SK-N-SH (cell line): ENCODE results near the gene SPOUT1. TPM values are rescaled to one million over a fixed set of nuclear protein-coding genes. Genes with fewer than 3 reads are reported as not detected.

ENCODE experiments used
- CTCF ChIA-PET: fragments of 300-600, 350-600 bp; formaldehyde crosslinking; extraction: SDS; loops from one replicate; lab custom pipeline; 2021; lab: Yijun Ruan, JAX
- POLR2A ChIA-PET: fragments of 350-600 bp; sonication (Branson Sonifier 250); formaldehyde crosslinking; extraction: SDS; loops from one replicate; lab custom pipeline; 2020; ENCODE audit warnings: antibody characterized with exemption, inconsistent platforms; lab: Yijun Ruan, JAX
- DNase-seq: peaks from one replicate; pipeline ENCODE4 v3.0.0; 2012
- H2AFZ ChIP-seq: fragments of 200-600 bp; sonication (generic); 2 replicates; pipeline ENCODE4 v1.8.1; 2016; ENCODE audit warnings: antibody characterized with exemption, mild to moderate bottlenecking, low read depth
- H3F3A ChIP-seq: fragments of 200-600 bp; sonication (generic); replicated peaks from 2 replicates; pipeline ENCODE3; 2016; ENCODE audit warnings: antibody characterized with exemption, mild to moderate bottlenecking; ENCODE audit not compliant: insufficient read depth
- H3K27ac ChIP-seq, 2 experiments: fragments of 200-500 bp in 1 of 2; fragments of 200-600 bp in 1 of 2; sonication (Bioruptor generic) in 1 of 2; sonication (generic), shearing (Covaris generic) in 1 of 2; 2 replicates each; pipeline versions ENCODE4 v1.5.1 to v1.6.1; 2014 to 2016; ENCODE audit warnings: low read depth in 2 of 2, inconsistent platforms in 1 of 2, low read length in 1 of 2, mild to moderate bottlenecking in 1 of 2, mixed read lengths in 1 of 2
- H3K27me3 ChIP-seq: fragments of 200-600 bp; sonication (generic), shearing (Covaris generic); 2 replicates; pipeline ENCODE4 v1.6.1; 2016; ENCODE audit warnings: mixed run types; ENCODE audit not compliant: insufficient read depth
- H3K36me3 ChIP-seq, 2 experiments: fragments of 200-500 bp in 1 of 2; fragments of 200-600 bp in 1 of 2; sonication (Bioruptor generic) in 1 of 2; sonication (generic) in 1 of 2; replicated peaks in 1 of 2; 2 replicates each; pipeline versions ENCODE3 to v1.5.1; 2014 to 2016; ENCODE audit warnings: low read length in 1 of 2, mild to moderate bottlenecking in 1 of 2; ENCODE audit not compliant: insufficient read depth in 2 of 2, control insufficient read depth in 1 of 2
- H3K4me1 ChIP-seq, 2 experiments: fragments of 200-500 bp in 1 of 2; fragments of 200-600 bp in 1 of 2; sonication (Bioruptor generic) in 1 of 2; sonication (generic), shearing (Covaris generic) in 1 of 2; 2 replicates each; pipeline versions ENCODE4 v1.5.1 to v1.6.1; 2014 to 2016; ENCODE audit warnings: low read depth in 1 of 2, low read length in 1 of 2, mixed run types in 1 of 2; ENCODE audit not compliant: insufficient read depth in 2 of 2, control insufficient read depth in 1 of 2
- H3K4me2 ChIP-seq: fragments of 200-600 bp; sonication (generic), shearing (Covaris generic); 2 replicates; pipeline ENCODE4 v1.6.1; 2017; ENCODE audit warnings: mixed run types
- H3K4me3 ChIP-seq, 2 experiments: fragments of 200-500 bp in 1 of 2; fragments of 200-600 bp in 1 of 2; sonication (Bioruptor generic) in 1 of 2; sonication (generic), shearing (Covaris generic) in 1 of 2; 2 replicates each; pipeline versions ENCODE4 v1.5.1 to v1.8.1; 2014 to 2016; ENCODE audit warnings: low read depth in 2 of 2, inconsistent platforms in 1 of 2, low read length in 1 of 2, mild to moderate bottlenecking in 1 of 2, mixed read lengths in 1 of 2, moderate library complexity in 1 of 2
- H3K79me2 ChIP-seq: fragments of 200-600 bp; sonication (generic); 2 replicates; pipeline ENCODE4 v1.8.1; 2017; ENCODE audit warnings: mild to moderate bottlenecking; ENCODE audit not compliant: insufficient read depth
- H3K9ac ChIP-seq: fragments of 200-600 bp; sonication (generic); 2 replicates; pipeline ENCODE4 v1.6.1; 2017; ENCODE audit warnings: mixed run types
- H3K9me2 ChIP-seq: fragments of 200-600 bp; sonication (generic); 2 replicates; pipeline ENCODE4 v1.6.1; 2017; ENCODE audit warnings: mixed run types
- H3K9me3 ChIP-seq: fragments of 200-600 bp; sonication (generic); 2 replicates; pipeline ENCODE4 v1.6.1; 2017; ENCODE audit warnings: mixed run types, mild to moderate bottlenecking, moderate library complexity
- H4K20me1 ChIP-seq: fragments of 200-600 bp; sonication (generic); 2 replicates; pipeline ENCODE4 v1.6.1; 2017; ENCODE audit warnings: mild to moderate bottlenecking, mixed run types; ENCODE audit not compliant: insufficient read depth
- CHD2 ChIP-seq: fragments of 150-350 bp; IDR thresholded peaks from 2 replicates; pipeline ENCODE4 v1.6.1; 2018; ENCODE audit warnings: low read length; ENCODE audit not compliant: partially characterized antibody
- EZH2phosphoT487 ChIP-seq: fragments of 200-600 bp; sonication (generic); IDR thresholded peaks from 2 replicates; pipeline ENCODE4 v1.6.1; 2017; ENCODE audit warnings: low read depth, mixed run types, mild to moderate bottlenecking, antibody characterized with exemption, moderate library complexity, borderline replicate concordance
- FOXM1 ChIP-seq: IDR thresholded peaks from 2 replicates; pipeline ENCODE4 v1.4.0; 2012; ENCODE audit warnings: low read depth, mild to moderate bottlenecking
- GABPA ChIP-seq: IDR thresholded peaks from 2 replicates; pipeline ENCODE4 v1.4.0; 2012; ENCODE audit warnings: low read depth, mild to moderate bottlenecking
- MAX ChIP-seq: IDR thresholded peaks from 2 replicates; pipeline ENCODE4 v1.4.0; 2012; ENCODE audit warnings: low read depth
- POLR2AphosphoS5 ChIP-seq: IDR thresholded peaks from 2 replicates; pipeline ENCODE4 v1.6.1; 2012; ENCODE audit warnings: low read depth, low read length
- REST ChIP-seq: IDR thresholded peaks from 2 replicates; pipeline ENCODE4 v1.6.1; 2012; ENCODE audit warnings: mild to moderate bottlenecking, low read depth, low read length, moderate library complexity
- RFX5 ChIP-seq: IDR thresholded peaks from 2 replicates; pipeline ENCODE4 v1.6.1; 2012; ENCODE audit warnings: mild to moderate bottlenecking, improper control_type of control experiment, low read length
- RXRA ChIP-seq: IDR thresholded peaks from 2 replicates; pipeline ENCODE4 v1.4.0; 2012; ENCODE audit warnings: low read depth, mild to moderate bottlenecking, borderline replicate concordance
- TAF1 ChIP-seq: IDR thresholded peaks from 2 replicates; pipeline ENCODE4 v1.6.1; 2012; ENCODE audit warnings: low read depth, mild to moderate bottlenecking, low read length, moderate library complexity, borderline replicate concordance
- USF2 ChIP-seq: fragments of 150-350 bp; IDR thresholded peaks from 2 replicates; pipeline ENCODE4 v1.6.1; 2017; ENCODE audit warnings: antibody characterized with exemption, low read length, low read depth, borderline replicate concordance
- YY1 ChIP-seq: IDR thresholded peaks from 2 replicates; pipeline ENCODE4 v1.4.0; 2012; ENCODE audit warnings: low read depth, mild to moderate bottlenecking
- WGBS: methylation state at CpG from one replicate; pipeline ENCODE4 v1.1.6; 2017; ENCODE audit warnings: low lambda C conversion rate; 5-methylcytosine and 5-hydroxymethylcytosine counted together
- polyA plus RNA-seq, 3 experiments: library from polyadenylated mRNA; depleted of rRNA; stranded (reverse); fragments of >200 nt; gene quantifications; 2 replicates each; pipeline ENCODE4 v1.2.3, GENCODE V29; 2012

The SPOUT1 gene
- polyA plus RNA-seq, 1 of the 3 experiments (the other 2 are of a cell fraction) = 44.2 TPM

- H3K27me3 ChIP-seq = no peaks in the 10 kb centered on the region
- H2AFZ ChIP-seq = no peak overlapping the region
- TF ChIP-seq YY1 = no peak
- H3K9me3 ChIP-seq = no peaks in the 10 kb centered on the region
- peaks cover 16% of the 10 kb centered on the region for H3F3A ChIP-seq
- H3K9ac ChIP-seq = no peak overlapping the region
- no peak overlapping the region for H3K4me3 ChIP-seq
- CTCF ChIA-PET = interaction anchor here (1.1 kb wide), 1 partner anchor 8 kb away, joined by 7 read pairs; the partner anchor contains the start of gene ENDOG
- H4K20me1 ChIP-seq = no peaks in the 10 kb centered on the region
- DNase-seq = peak; percentile 65
- H3K36me3 ChIP-seq = peaks cover 26 to 54% of the 10 kb centered on the region in 2 experiments
- H3K27ac ChIP-seq = no peak overlapping the region
- 98% methylated on average over 22 of the region's 22 CpGs for WGBS
- POLR2A ChIA-PET = no interaction called here
- H3K79me2 ChIP-seq = peaks cover 25% of the 10 kb centered on the region; the same call in 1 of the 2 replicates
- peaks cover 0 to 6% of the 10 kb centered on the region in 2 experiments; a peak in 1 of 4 replicates for H3K4me1 ChIP-seq
- no peak overlapping the region for H3K4me2 ChIP-seq
- H3K9me2 ChIP-seq = no peaks in the 10 kb centered on the region
Measured at GRCh38 chr9:128825923-128826700, 3.5 kb downstream of the SPOUT1 start.

GRCh38 chr9:128824911-128825310 is 4.7 kb downstream of the SPOUT1 start:
- Histone ChIP-seq H3K4me2 (no peak overlapping the region), H3K27ac (no peak overlapping the region), H4K20me1 (peaks cover 5% of the 10 kb centered on the region; the same call in 1 of the 2 replicates), H3K4me1 (peaks cover 0 to 12% of the 10 kb centered on the region in 2 experiments; a peak in 1 of 4 replicates), H3K9me3 (no peaks in the 10 kb centered on the region), H3K4me3 (no peak overlapping the region), H3K79me2 (peaks cover 25% of the 10 kb centered on the region; the same call in 1 of the 2 replicates), H3F3A (peaks cover 17% of the 10 kb centered on the region), H3K9me2 (no peaks in the 10 kb centered on the region), H2AFZ (no peak overlapping the region), H3K9ac (no peak overlapping the region), H3K27me3 (no peaks in the 10 kb centered on the region), H3K36me3 (peaks cover 26 to 54% of the 10 kb centered on the region in 2 experiments)
- CTCF ChIA-PET = no interaction called here
- WGBS = 87% methylated on average over 3 of the region's 7 CpGs
- POLR2A ChIA-PET = no interaction called here
- no peak for DNase-seq
- no peak for TF ChIP-seq REST
- no peak for TF ChIP-seq TAF1
- no peak for TF ChIP-seq POLR2AphosphoS5
- no peak for TF ChIP-seq RXRA
- TF ChIP-seq CHD2 = no peak
- TF ChIP-seq USF2 = no peak
- no peak for TF ChIP-seq EZH2phosphoT487
- no peak for TF ChIP-seq RFX5
- TF ChIP-seq GABPA = no peak
- no peak for TF ChIP-seq MAX
- no peak for TF ChIP-seq FOXM1
